ENCODE results near the gene APBB2.
"Not testable (repeated sequence)": the region's sequence is repeated elsewhere in the genome, so short reads cannot be mapped to it uniquely, and the experiment has no call there.

The APBB2 gene

DNA sequence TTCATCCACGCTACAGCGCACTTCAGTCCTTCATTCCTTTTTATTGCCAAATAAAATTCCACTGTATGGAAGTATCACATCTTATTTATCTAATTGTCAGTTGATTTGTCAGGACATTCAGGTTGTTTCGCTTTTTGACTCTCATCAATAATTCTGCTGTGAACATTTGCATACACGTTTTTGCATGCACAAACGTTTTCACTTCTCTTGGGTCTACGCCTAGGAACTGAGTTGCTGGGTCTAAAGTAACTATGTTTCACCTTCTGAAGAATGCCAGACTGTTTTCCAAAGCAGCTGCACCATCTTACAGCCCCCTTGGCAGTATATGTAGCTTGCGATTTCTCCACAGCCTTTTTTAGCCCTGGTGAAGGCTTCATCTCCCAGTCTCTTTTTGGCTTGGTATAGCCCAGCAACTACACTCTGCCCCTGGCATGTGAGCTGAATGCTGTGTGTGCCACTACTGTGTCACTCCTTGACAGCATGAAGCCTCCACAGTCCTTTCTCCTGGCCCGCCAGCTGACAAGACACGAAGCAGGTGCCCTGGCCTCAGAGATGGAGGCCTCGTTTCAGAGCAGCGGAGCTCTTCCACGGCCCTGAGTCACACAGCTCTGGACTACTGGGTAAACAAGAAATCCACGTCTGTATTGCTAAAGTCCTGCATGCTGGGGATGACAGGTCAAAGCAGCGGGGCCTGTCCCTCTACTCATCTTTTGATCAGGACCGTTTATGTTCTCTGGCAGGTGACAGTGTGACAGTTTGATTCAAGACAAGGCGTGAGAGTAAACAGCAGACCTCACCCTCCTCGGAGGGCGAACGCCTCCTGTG is 389.1 kb downstream of the APBB2 start:
- DNase-seq (ENCODE audit: low spot score): no peak

DNA sequence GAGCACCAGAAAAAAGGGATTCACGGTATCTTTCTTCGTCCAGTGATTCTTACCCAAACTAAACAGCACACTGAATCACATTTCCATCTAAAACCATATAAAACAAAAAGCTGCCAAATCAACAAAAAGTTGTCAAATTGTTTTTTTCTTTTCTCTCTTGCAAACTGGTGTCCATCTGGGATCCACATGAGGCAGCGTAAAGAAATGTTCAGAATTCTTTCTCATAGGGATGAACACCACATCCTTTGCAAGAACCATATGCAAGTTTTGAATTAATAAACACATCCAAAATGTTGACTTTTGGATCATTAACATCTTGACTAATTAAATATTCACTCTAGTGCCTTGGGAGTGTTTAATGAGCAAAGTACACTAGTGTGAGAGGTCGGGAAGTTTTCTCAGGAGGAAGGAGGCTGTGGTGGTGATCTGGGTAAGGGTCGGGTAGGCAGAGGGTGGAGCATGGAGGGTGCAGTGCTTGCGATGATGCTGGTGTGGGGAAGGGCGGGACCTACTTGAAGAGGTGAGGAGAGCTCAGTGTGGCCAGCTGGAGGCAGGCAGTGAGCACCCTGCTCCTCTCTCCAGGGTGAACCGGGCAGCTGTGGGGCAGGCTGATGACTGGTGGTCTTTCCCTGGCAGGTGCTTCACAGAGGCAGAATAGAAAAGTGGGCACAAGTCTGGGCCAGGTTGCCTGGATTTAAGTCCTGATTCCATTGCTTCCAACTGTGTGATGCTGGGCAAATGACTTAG is 391.7 kb downstream of the APBB2 start:
- DNase-seq (ENCODE audit: low spot score): no peak

DNA sequence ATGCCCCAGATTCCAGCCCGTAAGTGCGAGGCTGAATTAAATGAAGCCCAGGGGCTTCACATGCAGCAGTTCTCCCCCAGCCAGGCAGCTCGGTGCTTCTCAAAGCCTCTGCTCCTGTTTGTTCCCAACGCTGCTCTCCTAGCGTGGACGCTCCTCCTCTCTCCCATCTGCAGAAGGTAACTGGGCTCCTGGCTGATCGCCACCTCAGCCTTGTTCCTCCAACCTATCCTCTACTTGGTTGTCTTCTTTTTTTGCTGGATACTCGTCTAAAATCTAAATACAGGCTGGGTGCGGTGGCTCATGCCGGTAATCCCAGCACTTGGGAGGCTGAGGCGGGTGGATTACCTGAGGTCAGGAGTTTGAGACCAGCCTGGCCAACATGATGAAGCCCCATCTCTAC is 394.2 kb downstream of the APBB2 start:
- DNase-seq (ENCODE audit: low spot score): no peak

DNA sequence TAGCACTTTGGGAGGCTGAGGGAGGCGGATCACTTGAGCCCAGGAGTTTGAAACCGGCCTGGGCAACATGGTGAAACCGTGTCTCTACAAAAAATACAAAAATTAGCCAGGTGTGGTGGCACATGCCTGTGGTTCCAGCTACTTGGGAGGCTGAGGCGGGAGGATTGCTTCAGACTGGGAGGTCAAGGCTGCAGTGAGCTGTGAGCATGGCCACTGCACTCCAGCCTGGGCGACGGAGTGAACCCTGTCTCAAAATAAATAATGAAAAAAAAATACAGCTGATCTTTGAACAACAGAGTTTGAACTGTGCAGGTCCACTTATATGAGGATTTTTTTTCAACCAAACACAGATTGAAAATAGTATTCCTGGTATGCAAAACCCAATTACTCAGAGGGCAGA is 397.2 kb downstream of the APBB2 start:
- not testable (repeated sequence) for DNase-seq (ENCODE audit: low spot score)

DNA sequence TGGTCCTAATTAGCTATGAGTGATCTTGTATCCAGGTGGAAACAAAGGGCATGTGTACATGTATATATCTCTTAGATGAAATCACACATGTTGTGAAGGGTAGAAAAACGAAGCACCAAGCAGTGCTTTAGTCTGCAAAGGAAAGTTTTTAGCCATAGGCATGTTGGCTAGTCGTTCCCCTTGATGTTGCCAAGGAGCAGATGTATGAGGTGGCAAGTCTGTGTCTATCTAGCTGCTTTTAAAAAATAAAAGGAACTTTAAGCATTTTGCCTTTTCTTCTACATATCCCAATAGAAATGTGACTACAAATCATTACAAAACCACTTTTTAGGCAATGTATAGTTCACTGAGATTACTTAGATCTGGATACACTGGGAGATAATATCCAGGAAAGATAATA is 401.5 kb downstream of the APBB2 start:
- DNase-seq (ENCODE audit: low spot score): no peak

DNA sequence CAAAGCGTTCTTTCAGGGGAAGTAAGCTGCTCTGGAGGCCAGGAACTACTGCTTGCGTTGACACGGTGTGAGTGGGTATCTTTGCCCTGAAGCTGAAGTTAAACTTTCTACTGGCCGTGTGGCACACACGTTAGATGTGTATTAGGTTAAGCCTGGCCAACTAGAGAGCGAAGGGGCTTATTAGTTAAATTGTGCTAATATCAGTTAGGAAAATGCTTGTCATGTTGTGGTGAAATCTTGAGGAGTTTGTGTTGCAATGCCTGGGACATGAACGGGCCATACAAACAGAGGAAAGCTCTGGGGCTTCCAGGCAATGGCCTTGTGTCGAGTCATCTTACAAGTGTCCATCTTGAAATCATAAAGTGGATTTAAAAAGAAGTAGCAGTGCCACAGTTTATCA is 402.0 kb downstream of the APBB2 start:
- no peak for DNase-seq (ENCODE audit: low spot score)

DNA sequence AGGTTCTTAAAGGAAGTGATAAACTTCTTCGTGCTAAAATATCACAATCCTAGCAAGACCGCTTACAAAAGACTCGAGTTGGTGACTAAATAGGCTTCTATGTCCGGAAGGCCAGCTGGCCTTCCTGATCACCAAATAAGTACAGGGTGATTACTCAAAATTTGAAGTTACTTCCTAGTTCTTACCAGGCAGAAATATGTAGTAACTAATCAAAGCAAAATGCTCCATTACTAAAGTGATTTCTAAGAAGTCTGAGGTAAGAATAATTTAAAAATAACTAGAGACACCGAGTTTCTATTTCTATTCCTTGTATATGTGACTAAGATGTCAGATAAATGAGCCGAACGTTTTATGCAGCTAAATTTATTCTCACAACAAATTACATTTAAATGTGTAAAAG is 402.4 kb downstream of the APBB2 start:
- no peak for DNase-seq (ENCODE audit: low spot score)

DNA sequence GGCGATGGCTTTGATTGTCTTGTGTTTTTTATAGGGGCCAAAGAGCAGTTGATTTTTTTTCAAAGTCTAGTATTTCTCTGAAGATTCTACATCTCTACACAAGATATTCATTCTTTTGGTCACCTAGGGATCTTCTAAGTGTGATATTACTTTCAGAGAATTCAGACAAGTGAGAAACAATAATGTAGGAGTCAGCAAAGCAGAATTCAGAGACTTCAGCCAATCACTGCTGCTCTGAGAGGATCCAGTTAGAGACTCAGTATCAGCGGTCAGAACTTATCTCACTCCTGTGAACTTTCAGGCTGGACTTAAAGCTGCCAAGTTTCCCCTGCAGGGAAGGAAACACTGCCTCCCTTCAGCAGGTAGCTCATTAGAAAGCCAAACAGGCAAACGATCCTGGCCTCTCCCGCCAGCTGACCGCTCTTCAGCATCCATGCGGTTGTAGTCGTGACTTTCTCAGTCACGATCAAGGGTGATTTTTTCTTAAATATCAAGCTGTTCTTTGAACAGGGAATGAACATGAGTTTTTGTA is 405.4 kb downstream of the APBB2 start:
- DNase-seq (ENCODE audit: low spot score): no peak

DNA sequence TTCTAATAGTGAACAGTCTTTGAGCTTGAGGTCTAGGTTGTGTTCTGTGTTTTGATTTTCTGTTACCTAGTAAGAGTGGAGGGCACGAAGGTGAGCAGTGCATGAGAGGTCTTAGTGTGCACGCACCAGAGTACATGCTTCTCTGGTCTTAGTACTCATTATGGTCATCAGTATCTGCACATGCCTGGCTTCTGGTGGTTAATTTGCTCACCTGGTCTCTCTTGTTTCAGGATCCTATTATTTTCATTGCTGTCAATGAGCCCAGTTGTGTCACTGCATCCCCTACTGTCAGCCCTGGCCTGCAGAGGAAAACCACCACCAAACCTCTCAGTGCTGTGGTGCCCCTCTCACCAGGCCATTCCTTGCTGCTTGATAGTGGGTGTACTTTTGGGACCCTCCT is 409.7 kb downstream of the APBB2 start:
- DNase-seq (ENCODE audit: low spot score): no peak

DNA sequence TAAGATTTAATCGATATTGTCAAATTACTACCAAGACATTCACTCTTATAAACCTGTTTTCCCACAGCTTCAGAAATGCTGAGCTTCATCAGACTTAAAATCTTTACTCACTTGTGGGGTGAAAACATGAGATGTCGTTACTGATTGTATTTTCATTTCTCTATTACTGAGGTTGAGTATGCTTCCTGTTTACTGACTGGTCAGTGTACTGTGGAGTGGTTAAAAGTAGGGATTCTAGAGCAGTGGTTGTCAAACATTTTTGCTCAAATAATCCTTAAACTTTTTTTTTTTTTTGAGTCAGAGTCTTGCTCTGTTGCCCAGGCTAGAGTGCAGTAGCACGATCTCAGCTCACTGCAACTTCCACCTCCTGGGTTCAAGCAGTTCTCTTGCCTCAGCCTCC is 414.3 kb downstream of the APBB2 start:
- DNase-seq (ENCODE audit: low spot score): no peak

DNA sequence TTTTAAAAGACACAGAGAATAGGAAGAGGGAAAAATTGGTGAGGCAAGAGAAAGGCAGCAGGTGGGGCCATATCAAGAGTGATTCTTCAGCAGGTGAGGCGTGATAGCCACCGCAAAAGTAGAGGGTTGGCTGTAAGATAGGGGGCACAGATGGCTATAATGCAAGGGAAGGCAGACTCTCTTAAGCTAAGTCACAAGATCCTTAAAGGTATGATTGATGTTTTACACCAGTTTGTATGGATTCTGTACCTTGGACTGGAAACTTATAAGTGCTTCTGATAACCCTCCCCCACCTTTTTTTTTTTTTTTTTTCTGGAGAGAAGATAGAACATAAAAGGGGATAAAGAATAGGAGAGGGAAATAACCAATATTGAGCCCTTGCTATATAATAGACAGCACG is 424.6 kb downstream of the APBB2 start:
- DNase-seq (ENCODE audit: low spot score): no peak

DNA sequence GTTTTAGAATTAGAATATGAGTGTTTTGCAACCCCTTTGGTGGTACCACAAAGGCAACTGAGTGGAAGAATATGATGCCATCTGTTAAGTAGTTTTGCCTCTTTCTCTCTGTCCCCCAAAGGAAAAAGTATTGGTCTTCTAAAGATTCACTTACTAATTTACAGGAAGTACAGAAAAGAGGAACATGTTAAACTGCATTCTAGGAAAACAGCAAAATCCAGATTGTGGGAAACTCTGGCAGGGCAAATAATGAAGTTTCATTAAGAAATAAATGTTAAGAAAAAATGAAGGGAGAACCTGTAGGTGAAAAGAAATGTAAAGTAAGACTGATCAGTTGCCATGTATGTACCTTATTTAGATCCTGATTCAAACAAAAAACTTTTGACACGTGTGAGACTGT is 425.3 kb downstream of the APBB2 start:
- no peak for DNase-seq (ENCODE audit: low spot score)

DNA sequence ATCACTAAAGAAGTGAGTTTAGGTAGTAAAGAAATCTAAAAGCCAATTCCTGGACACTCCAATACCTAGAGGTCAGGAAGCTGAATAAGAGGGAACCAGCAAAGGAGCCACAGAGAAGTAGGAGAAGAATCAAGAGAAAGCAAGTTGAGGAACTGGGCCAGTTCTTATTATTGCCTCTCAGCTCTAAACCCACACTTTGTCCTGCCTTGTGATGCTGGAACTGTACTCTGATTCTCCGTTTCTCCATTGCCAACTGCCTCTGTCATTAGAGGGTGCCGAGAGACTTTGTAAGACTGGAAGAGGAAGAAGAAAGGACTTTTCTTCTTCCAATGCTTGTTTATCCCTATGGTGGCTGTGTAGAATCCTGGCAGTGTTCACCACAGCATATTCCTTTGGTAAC is 426.0 kb downstream of the APBB2 start:
- DNase-seq (ENCODE audit: low spot score): no peak

DNA sequence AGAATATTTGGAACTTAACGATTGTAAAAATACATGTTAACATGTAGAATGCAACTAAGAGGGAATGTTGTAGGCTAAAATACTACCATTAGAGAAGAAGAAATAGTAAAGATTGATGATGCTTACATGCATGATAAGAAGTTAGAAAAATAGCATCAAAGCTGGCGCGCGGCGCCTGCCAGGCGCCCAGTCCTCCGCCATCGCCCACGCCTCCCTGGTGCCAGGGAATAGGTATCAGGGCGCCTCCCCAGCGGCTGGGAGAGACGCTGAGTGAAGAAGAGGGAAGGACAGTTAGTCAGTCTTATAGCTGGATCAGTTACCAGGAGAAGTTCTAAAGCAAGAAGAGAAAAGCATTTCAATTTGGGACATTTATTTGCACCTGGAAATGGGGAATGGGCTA is 428.6 kb downstream of the APBB2 start:
- no peak for DNase-seq (ENCODE audit: low spot score)

DNA sequence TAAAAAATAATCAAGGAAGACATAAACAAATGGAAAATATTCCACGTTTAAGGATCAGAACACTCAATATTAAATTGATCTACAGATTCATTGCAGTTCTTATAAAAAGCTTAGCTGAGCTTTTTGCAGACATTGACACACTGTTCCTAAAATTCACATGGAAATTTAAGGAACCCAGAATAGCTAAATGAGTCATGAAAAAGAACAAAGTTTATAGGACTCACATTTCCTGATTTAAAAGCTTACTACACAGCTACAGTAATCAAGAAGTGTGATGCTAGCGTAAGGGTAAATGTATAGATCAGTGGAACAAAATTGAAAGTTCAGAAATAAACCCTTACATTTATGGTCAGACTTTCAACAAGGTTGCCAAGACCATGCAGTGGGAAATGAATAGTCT is 431.5 kb downstream of the APBB2 start:
- no peak for DNase-seq (ENCODE audit: low spot score)

DNA sequence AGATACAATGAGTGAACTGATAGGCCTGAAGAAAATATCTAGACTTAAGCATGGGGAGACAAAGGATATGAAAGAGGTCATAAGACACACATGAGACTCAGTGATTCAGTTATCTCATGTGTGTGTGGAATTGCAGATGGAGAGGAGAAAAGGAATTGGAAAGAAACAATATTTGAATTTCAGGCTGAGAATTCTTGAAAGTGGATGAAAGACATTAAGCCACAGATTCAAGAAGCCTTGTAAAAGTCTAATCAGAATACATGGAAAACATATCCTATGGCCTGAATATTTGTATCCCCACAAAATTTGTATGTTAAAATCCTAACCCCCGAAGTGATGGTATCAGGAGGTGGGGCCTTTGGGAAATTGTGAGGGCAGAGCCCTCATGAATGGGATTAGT is 436.3 kb downstream of the APBB2 start:
- no peak for DNase-seq (ENCODE audit: low spot score)

DNA sequence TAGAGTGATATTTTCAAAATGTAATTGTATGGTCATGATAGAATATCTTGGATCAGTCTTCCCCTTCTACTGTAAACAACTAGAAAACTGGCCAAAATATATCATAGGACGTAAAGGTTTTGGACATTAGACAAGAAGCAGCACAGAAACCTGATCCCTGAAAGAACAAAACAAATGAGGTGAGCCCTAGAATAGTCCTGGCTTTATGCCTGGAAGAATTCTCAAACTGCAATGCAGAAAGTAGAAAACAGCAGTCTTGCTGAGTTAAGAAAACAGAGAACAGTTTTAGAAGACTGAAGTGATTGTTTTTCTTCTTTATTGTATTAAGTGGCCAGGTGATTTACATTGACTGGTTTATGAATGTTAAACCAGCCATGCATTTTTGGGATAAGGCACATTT is 445.1 kb downstream of the APBB2 start:
- no peak for DNase-seq (ENCODE audit: low spot score)

DNA sequence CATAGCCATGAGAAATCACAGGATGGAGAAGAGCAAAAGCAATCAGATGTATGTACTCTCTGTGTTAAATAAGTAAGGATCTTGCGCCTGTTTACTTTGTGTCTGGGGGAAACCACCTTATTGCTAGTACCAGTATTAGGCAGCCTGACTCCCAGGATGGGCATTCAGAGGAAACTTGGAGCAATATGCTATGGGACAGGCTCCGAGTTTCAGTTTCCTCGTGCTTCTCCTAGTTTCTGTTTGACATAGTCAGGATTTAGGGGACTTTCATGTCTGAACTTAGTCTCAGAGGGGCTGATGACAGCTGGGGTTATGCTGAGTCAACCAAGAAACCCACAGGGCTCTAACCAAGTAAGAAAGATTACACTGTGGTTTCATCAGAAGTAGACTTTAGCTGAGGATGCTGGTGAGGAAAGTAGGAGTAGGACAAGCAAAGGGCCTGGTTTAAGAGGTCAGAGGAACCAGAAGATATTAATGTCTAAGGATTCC is 451.1 kb downstream of the APBB2 start:
- no peak for DNase-seq (ENCODE audit: low spot score)
